PC-3 (cell line): ENCODE measurements around the gene ONECUT2. TPM values are rescaled to one million over a fixed set of nuclear protein-coding genes. Genes with fewer than 3 reads are reported as not detected.

Source experiments
- ATAC-seq: fragments of 200-7000 bp; cut with Tn5 transposase; 2 replicates; pipeline ENCODE4 v1.9.1; 2020; ENCODE audit warnings: mild to moderate bottlenecking, moderate library complexity
- Bru-seq: library from RNA; stranded (reverse); fragments of 400-500 nt; gene quantifications from one replicate; lab custom pipeline; 2021; lab: Mats Ljungman, UMichigan
- BruChase-seq, 2 experiments: library from RNA; stranded (reverse); fragments of 400-500 nt; gene quantifications; one replicate each; lab custom pipeline; 2021; lab: Mats Ljungman, UMichigan
- BruUV-seq: library from RNA; stranded (reverse); fragments of 400-500 nt; replicated peaks from 2 replicates; lab custom pipeline; 2021; lab: Mats Ljungman, UMichigan
- CTCF ChIA-PET: fragments of 300-600 bp; sonication (Branson Sonifier 250); formaldehyde crosslinking; loops from one replicate; lab custom pipeline; 2022; ENCODE audit warnings: antibody characterized with exemption; lab: Charles Lee
- POLR2A ChIA-PET: fragments of 300-600 bp; sonication (Branson Sonifier 250); formaldehyde crosslinking; loops from one replicate; lab custom pipeline; 2022; ENCODE audit warnings: antibody characterized with exemption; ENCODE audit not compliant: unreplicated experiment; lab: Charles Lee
- DNase-seq: peaks from one replicate; pipeline ENCODE4 v3.0.0-alpha.2; 2015
- H2AFZ ChIP-seq: fragments of 300-600 bp; sonication (generic); 2 replicates; pipeline ENCODE4 v1.6.0; 2016; ENCODE audit warnings: antibody characterized with exemption, low read length
- H3F3A ChIP-seq: fragments of 300-600 bp; sonication (generic); one replicate; pipeline ENCODE4 v1.6.0; 2017; ENCODE audit warnings: antibody characterized with exemption, low read length, control low read depth, mild to moderate bottlenecking; ENCODE audit not compliant: unreplicated experiment
- H3K27ac ChIP-seq: fragments of 300-600 bp; sonication (generic); 2 replicates; pipeline ENCODE4 v1.5.1; 2016; ENCODE audit warnings: mild to moderate bottlenecking, low read length
- H3K27me3 ChIP-seq: fragments of 300-600 bp; sonication (generic); 2 replicates; pipeline ENCODE4 v1.6.1; 2016; ENCODE audit warnings: low read length, mixed read lengths
- H3K36me3 ChIP-seq: fragments of 300-600 bp; sonication (generic); 2 replicates; pipeline ENCODE4 v1.6.1; 2016; ENCODE audit warnings: low read depth, mixed run types, low read length, mixed read lengths
- H3K4me1 ChIP-seq: fragments of 300-600 bp; sonication (generic); 2 replicates; pipeline ENCODE4 v1.5.1; 2016; ENCODE audit warnings: low read length; ENCODE audit not compliant: insufficient read depth
- H3K4me2 ChIP-seq: fragments of 300-600 bp; sonication (generic); 2 replicates; pipeline ENCODE4 v1.6.0; 2016; ENCODE audit warnings: low read length
- H3K4me3 ChIP-seq: fragments of 300-600 bp; sonication (generic); 2 replicates; pipeline ENCODE4 v1.5.1; 2016; ENCODE audit warnings: mild to moderate bottlenecking, low read length, mixed read lengths
- H3K79me2 ChIP-seq: fragments of 300-600 bp; sonication (generic); 2 replicates; pipeline ENCODE4 v1.6.1; 2017; ENCODE audit warnings: low read length, mixed read lengths
- H3K9ac ChIP-seq: fragments of 300-600 bp; sonication (generic); 2 replicates; pipeline ENCODE4 v1.6.0; 2016; ENCODE audit warnings: mild to moderate bottlenecking, low read length
- H3K9me2 ChIP-seq: fragments of 300-600 bp; sonication (generic); replicated peaks from 2 replicates; pipeline ENCODE4 v1.6.1; 2016; ENCODE audit warnings: mixed run types, low read length, mixed read lengths
- H3K9me3 ChIP-seq: fragments of 300-600 bp; sonication (generic); 2 replicates; pipeline ENCODE4 v1.6.1; 2016; ENCODE audit warnings: low read length, mixed read lengths
- H4K20me1 ChIP-seq: fragments of 300-600 bp; sonication (generic); 2 replicates; pipeline ENCODE4 v1.6.1; 2016; ENCODE audit warnings: low read length, mixed read lengths
- CTCF ChIP-seq: fragments of 300-600 bp; sonication (generic); conservative IDR thresholded peaks from 2 replicates; pipeline ENCODE4 v1.5.1; 2017; ENCODE audit warnings: antibody characterized with exemption, low read depth, mild to moderate bottlenecking, low read length
- EZH2 ChIP-seq: fragments of 300-600 bp; sonication (generic); IDR thresholded peaks from one replicate; pipeline ENCODE4 v1.6.1; 2017; ENCODE audit warnings: antibody characterized with exemption, mild to moderate bottlenecking, low read length; ENCODE audit not compliant: unreplicated experiment
- EZH2phosphoT487 ChIP-seq: fragments of 300-600 bp; sonication (generic); IDR thresholded peaks from 2 replicates; pipeline ENCODE4 v1.6.1; 2018; ENCODE audit warnings: mild to moderate bottlenecking, antibody characterized with exemption, low read length, borderline replicate concordance
- intact Hi-C: fragments of 100-400 bp; cut with micrococcal nuclease; formaldehyde crosslinking; loops from 2 replicates; pipeline ENCODE4 v1.9.0; 2023
- long read RNA-seq: library from polyadenylated mRNA; unstranded; transcript quantifications from one replicate; pipeline ENCODE4 v2.0.0, GENCODE V29; 2021; ENCODE audit not compliant: unreplicated experiment
- total RNA-seq: library from RNA; depleted of rRNA; stranded (reverse); fragments of >200 nt; gene quantifications from 2 replicates; pipeline ENCODE4 v1.2.3, GENCODE V29; 2014; rRNA removed

Gene ONECUT2
- total RNA-seq (1.0 and 1.1 TPM in 2 replicates), Bru-seq, nascent RNA (percentile 38 among the genes with signal in this experiment), BruChase-seq, experiment 1, labeled RNA remaining after a 6-hour chase (percentile 45 among the genes with signal in this experiment), BruChase-seq, experiment 2, labeled RNA remaining after a 2-hour chase (percentile 44 among the genes with signal in this experiment)
- long read RNA-seq, partial matches to known transcripts: 0 of 2 reads
- long read RNA-seq, other reads (novel, unspliced or antisense): 2 of 2 reads

DNA sequence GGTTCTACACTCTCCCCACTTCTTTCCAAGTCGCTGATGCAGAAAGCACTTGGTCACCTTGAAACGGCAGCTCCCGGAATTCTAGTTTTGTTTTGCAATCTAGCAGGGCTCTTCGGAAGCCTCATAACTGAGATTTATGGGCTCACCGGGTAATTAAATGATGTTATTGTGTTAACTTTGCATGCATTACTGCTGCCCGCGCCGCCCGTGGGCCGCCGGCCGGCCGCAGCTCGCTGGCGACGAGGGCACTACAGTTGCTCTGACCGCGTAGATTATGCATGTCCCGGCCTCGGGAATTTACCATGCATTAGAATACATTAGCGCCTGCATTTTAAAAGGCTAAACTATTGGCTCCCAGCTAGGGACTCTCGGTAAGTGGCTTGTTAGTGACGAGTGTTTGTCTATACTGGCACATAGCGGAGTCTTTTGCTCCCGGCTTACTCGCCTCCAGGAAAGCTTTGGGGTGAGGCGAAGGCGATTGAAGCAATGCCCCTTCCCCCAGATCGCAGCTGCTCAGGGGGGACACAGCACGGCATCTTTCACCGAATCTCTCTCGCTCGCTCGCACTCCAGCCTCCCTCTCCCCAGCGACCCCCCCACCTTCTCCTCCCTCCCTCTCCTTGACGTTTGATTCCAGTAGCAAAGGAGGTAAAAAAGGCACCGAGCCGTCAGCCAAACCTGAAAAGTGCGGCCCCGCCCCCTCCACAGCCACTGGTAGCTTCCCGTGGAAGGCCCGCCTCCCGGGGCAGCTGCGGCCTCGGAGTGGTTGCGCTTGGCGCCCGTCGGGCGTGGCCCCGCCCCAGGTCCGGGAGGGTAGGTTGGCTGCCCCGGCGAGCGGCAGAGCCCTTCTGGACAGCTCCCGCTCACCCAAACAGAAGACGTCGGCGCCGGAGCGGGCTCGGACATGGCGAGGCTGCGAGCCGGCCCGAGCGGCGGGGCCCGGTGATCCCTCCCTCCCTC, at the start of gene ONECUT2:
ONECUT2 (plus strand) TSS at position 839 of the 959 bp plus-strand sequence. CDS start 343 bp downstream, outside the sequence.
- ChIA-PET CTCF (interaction anchor here (0.6 to 1.2 kb wide), 3 partner anchors 21 to 334 kb away, joined by 3 to 8 read pairs (median 7); no protein-coding TSS in a partner anchor), POLR2A (interaction anchor here (0.6 kb wide), 2 partner anchors 57 to 633 kb away, joined by 3 to 5 read pairs; no protein-coding TSS in a partner anchor)
- no peaks in the 10 kb centered on the region for H3K9me3 ChIP-seq
- intact Hi-C loops: loop anchor here (5.0 kb wide), 1 partner anchor 688 kb away; no protein-coding TSS in a partner anchor
- peak within 1 kb of the TSS; percentile 80 for H3K4me3 ChIP-seq
- ATAC-seq (peak; percentile 95), DNase-seq (peak; percentile 95)
- no peaks in the 10 kb centered on the region for H3K9me2 ChIP-seq
- no peaks in the 10 kb centered on the region for H3F3A ChIP-seq
- BruUV-seq: no TSS peak
- TF ChIP-seq CTCF: no peak
- no peak; the same call in 1 of the 2 replicates for TF ChIP-seq EZH2phosphoT487
- TF ChIP-seq EZH2: peak; percentile 38
- peak within 1 kb of the TSS; percentile 98 for H3K4me2 ChIP-seq
- peaks cover 4% of the 10 kb centered on the region; the same call in 1 of the 2 replicates for H3K4me1 ChIP-seq
- H3K36me3 ChIP-seq: no peaks in the 10 kb centered on the region
- no peaks in the 10 kb centered on the region for H3K79me2 ChIP-seq
- H4K20me1 ChIP-seq: no peaks in the 10 kb centered on the region
- H3K27ac ChIP-seq: no peak within 1 kb of the TSS
- H2AFZ ChIP-seq: peak within 1 kb of the TSS; percentile 96
- H3K27me3 ChIP-seq: peaks cover 57% of the 10 kb centered on the region
- H3K9ac ChIP-seq: no peak within 1 kb of the TSS

DNA sequence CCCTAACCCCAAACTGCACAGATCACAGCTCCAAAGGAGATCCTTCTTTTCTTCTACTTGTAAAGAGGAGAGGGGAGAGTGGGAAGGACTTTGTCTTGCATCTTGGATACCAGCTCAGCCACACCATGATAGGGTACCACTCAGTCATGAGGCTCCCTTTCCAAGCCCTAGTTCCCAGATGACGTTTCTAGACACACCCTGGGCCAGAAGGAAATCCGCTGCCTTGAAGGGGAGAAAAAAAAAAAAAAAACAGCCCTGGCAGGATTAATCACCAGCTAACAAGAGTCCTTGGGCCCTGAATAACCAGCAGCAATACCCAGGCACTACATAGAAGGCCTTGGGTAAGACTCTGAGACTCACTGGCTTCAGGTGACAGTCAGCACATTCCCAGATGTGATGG, 45.9 kb upstream of the ONECUT2 start:
- no peaks in the 10 kb centered on the region for H3K4me1 ChIP-seq
- ChIA-PET CTCF (no interaction called here), POLR2A (no interaction called here)
- H3F3A ChIP-seq: no peaks in the 10 kb centered on the region
- H4K20me1 ChIP-seq: no peaks in the 10 kb centered on the region
- no peaks in the 10 kb centered on the region for H3K36me3 ChIP-seq
- no peaks in the 10 kb centered on the region for H3K79me2 ChIP-seq
- TF ChIP-seq EZH2phosphoT487: no peak
- no peak for TF ChIP-seq CTCF
- no peak for TF ChIP-seq EZH2
- no peak overlapping the region for H3K4me2 ChIP-seq
- no TSS peak for BruUV-seq
- no peak for DNase-seq
- H3K27me3 ChIP-seq: peaks cover 60% of the 10 kb centered on the region
- no peaks in the 10 kb centered on the region for H3K9me2 ChIP-seq
- no peak overlapping the region for H3K4me3 ChIP-seq
- ATAC-seq: no peak
- no peak overlapping the region for H3K27ac ChIP-seq
- H3K9me3 ChIP-seq: no peaks in the 10 kb centered on the region
- intact Hi-C loops: no loop called here
- H3K9ac ChIP-seq: no peak overlapping the region
- H2AFZ ChIP-seq: no peak overlapping the region
